Activated naive CD4-positive, alpha-beta T cell treated with anti-CD3 and anti-CD28 coated beads for 36 hours (primary cell): ENCODE results near the gene TAMM41. TPM values are rescaled to one million over a fixed set of nuclear protein-coding genes. Genes with fewer than 3 reads are reported as not detected.
"Not testable (repeated sequence)": the region's sequence is repeated elsewhere in the genome, so short reads cannot be mapped to it uniquely, and the experiment has no call there.

ENCODE experiments used
- CTCF ChIA-PET: fragments of 350-600 bp; sonication (Branson Sonifier 250); formaldehyde crosslinking; loops from one replicate; lab custom pipeline; 2021; ENCODE audit warnings: antibody characterized with exemption; lab: Charles Lee
- DNase-seq: peaks from one replicate; pipeline ENCODE4 v3.0.0-alpha.2; 2020
- H3K27ac Mint-ChIP-seq: one replicate; pipeline ENCODE4 v1.8.0; 2021; ENCODE audit warnings: mild to moderate bottlenecking, mixed read lengths
- H3K27me3 Mint-ChIP-seq: one replicate; pipeline ENCODE4 v1.8.0; 2021; ENCODE audit warnings: low read depth, mixed read lengths
- H3K36me3 Mint-ChIP-seq: one replicate; pipeline ENCODE4 v1.8.0; 2021; ENCODE audit warnings: low read depth, mixed read lengths
- H3K4me1 Mint-ChIP-seq: one replicate; pipeline ENCODE4 v1.8.0; 2021; ENCODE audit warnings: low read depth, mixed read lengths
- H3K4me3 Mint-ChIP-seq: one replicate; pipeline ENCODE4 v1.8.0; 2021; ENCODE audit warnings: mild to moderate bottlenecking, moderate library complexity, mixed read lengths
- H3K9me3 Mint-ChIP-seq: one replicate; pipeline ENCODE4 v1.8.0; 2021; ENCODE audit warnings: mixed read lengths
- intact Hi-C: fragments of 100-400 bp; cut with micrococcal nuclease; formaldehyde crosslinking; loops from one replicate; pipeline ENCODE4 v1.15.1; 2023
- total RNA-seq, 2 experiments: library from RNA; stranded (reverse); gene quantifications; one replicate each; pipeline ENCODE4 v1.2.3, GENCODE V29; 2021

The TAMM41 gene
- total RNA-seq, 2 experiments from 2014 or later = 19.3 to 21.4 TPM

GRCh38 chr3:11757441-11757875, 89.2 kb downstream of the TAMM41 start:
- no peak overlapping the region for H3K27ac Mint-ChIP-seq
- intact Hi-C loops = no loop called here
- no peaks in the 10 kb centered on the region for H3K9me3 Mint-ChIP-seq
- H3K4me1 Mint-ChIP-seq = no peaks in the 10 kb centered on the region
- DNase-seq = no peak
- H3K36me3 Mint-ChIP-seq = no peaks in the 10 kb centered on the region
- no peaks in the 10 kb centered on the region for H3K27me3 Mint-ChIP-seq
- CTCF ChIA-PET = no interaction called here
- H3K4me3 Mint-ChIP-seq = no peak overlapping the region

- no peak for DNase-seq
- intact Hi-C loops = no loop called here
- CTCF ChIA-PET = interaction anchor here (0.7 kb wide), 1 partner anchor 92 kb away, joined by 3 read pairs; no protein-coding TSS in a partner anchor
- no peaks in the 10 kb centered on the region for H3K36me3 Mint-ChIP-seq
- no peaks in the 10 kb centered on the region for H3K9me3 Mint-ChIP-seq
- H3K4me3 Mint-ChIP-seq = no peak overlapping the region
- no peaks in the 10 kb centered on the region for H3K4me1 Mint-ChIP-seq
- no peaks in the 10 kb centered on the region for H3K27me3 Mint-ChIP-seq
- no peak overlapping the region for H3K27ac Mint-ChIP-seq
Measured at GRCh38 chr3:11755276-11755675, 91.4 kb downstream of the TAMM41 start.

GRCh38 chr3:11752254-11752653, 94.4 kb downstream of the TAMM41 start:
- H3K4me1 Mint-ChIP-seq, DNase-seq, intact Hi-C loops, H3K4me3 Mint-ChIP-seq, H3K27me3 Mint-ChIP-seq, H3K36me3 Mint-ChIP-seq, H3K27ac Mint-ChIP-seq, H3K9me3 Mint-ChIP-seq: not testable (repeated sequence)
- CTCF ChIA-PET = interaction anchor here (1.3 kb wide), 1 partner anchor 52 kb away, joined by 4 read pairs; no protein-coding TSS in a partner anchor

GRCh38 chr3:11748306-11748705, 98.4 kb downstream of the TAMM41 start:
- DNase-seq, H3K4me3 Mint-ChIP-seq, intact Hi-C loops, H3K4me1 Mint-ChIP-seq, CTCF ChIA-PET, H3K27me3 Mint-ChIP-seq, H3K9me3 Mint-ChIP-seq, H3K36me3 Mint-ChIP-seq, H3K27ac Mint-ChIP-seq: not testable (repeated sequence)

Other genes starting within 250 kb of the TAMM41 start
- 1 to 10 TPM; 6.3 to 7.7 TPM for gene VGLL4, start 203.0 kb downstream of the TAMM41 start, total RNA-seq
- under 1 TPM; 0.10 to 0.32 TPM for gene SYN2, start 157.5 kb upstream of the TAMM41 start, total RNA-seq